GM23338 (cell line): ENCODE measurements around the gene FNDC8. TPM values are rescaled to one million over a fixed set of nuclear protein-coding genes. Genes with fewer than 3 reads are reported as not detected.

Experiments used
- ATAC-seq: fragments of 200-7000 bp; cut with Tn5 transposase; 3 replicates; pipeline ENCODE4 v1.9.1; 2020
- DNase-seq: peaks from one replicate; pipeline ENCODE4 v3.0.0-alpha.2; 2015; ENCODE audit warnings: low spot score
- H2AFZ ChIP-seq: fragments of 200-600 bp; sonication (generic); 2 replicates; pipeline ENCODE4 v1.8.0; 2016; ENCODE audit warnings: antibody characterized with exemption, mild to moderate bottlenecking, moderate library complexity
- H3F3A ChIP-seq: fragments of 200-600 bp; sonication (generic); replicated peaks from 2 replicates; pipeline ENCODE4 v1.8.0; 2017; ENCODE audit warnings: antibody characterized with exemption, mixed run types, low read depth
- H3K27ac ChIP-seq: fragments of 200-600 bp; sonication (generic); 2 replicates; pipeline ENCODE4 v1.6.1; 2016; ENCODE audit warnings: low read depth
- H3K27me3 ChIP-seq: fragments of 200-600 bp; sonication (generic); 2 replicates; pipeline ENCODE4 v1.8.0; 2016; ENCODE audit warnings: mild to moderate bottlenecking, mixed run types, moderate library complexity; ENCODE audit not compliant: insufficient read depth
- H3K36me3 ChIP-seq: fragments of 200-600 bp; sonication (generic); 2 replicates; pipeline ENCODE4 v1.8.0; 2016; ENCODE audit warnings: mild to moderate bottlenecking; ENCODE audit not compliant: insufficient read depth
- H3K4me1 ChIP-seq: fragments of 200-600 bp; sonication (generic); 2 replicates; pipeline ENCODE4 v1.8.0; 2016; ENCODE audit warnings: mild to moderate bottlenecking, moderate library complexity; ENCODE audit not compliant: insufficient read depth
- H3K4me2 ChIP-seq: fragments of 200-600 bp; sonication (generic); 2 replicates; pipeline ENCODE4 v1.7.1; 2017; ENCODE audit warnings: mixed run types
- H3K4me3 ChIP-seq: fragments of 200-600 bp; sonication (generic); 2 replicates; pipeline ENCODE4 v1.6.1; 2016; ENCODE audit warnings: mixed run types
- H3K79me2 ChIP-seq: fragments of 200-600 bp; sonication (generic); replicated peaks from 2 replicates; pipeline ENCODE4 v1.8.0; 2017; ENCODE audit warnings: mild to moderate bottlenecking; ENCODE audit not compliant: insufficient read depth
- H3K9me2 ChIP-seq: fragments of 200-600 bp; sonication (generic); 2 replicates; pipeline ENCODE4 v1.8.0; 2017; ENCODE audit not compliant: insufficient read depth
- H4K20me1 ChIP-seq: fragments of 200-600 bp; sonication (generic); replicated peaks from 2 replicates; pipeline ENCODE4 v1.8.0; 2017; ENCODE audit warnings: mild to moderate bottlenecking; ENCODE audit not compliant: insufficient read depth
- H3K27ac Mint-ChIP-seq: 2 replicates; pipeline ENCODE4 v1.8.0; 2020; ENCODE audit warnings: inconsistent platforms, mild to moderate bottlenecking, moderate library complexity, mixed read lengths
- H3K27me3 Mint-ChIP-seq: 3 replicates; pipeline ENCODE4 v1.8.0; 2022; ENCODE audit warnings: low read depth, mild to moderate bottlenecking, moderate library complexity, mixed read lengths, inconsistent platforms; ENCODE audit not compliant: insufficient read depth, poor library complexity
- H3K36me3 Mint-ChIP-seq: 3 replicates; pipeline ENCODE4 v1.8.0; 2021; ENCODE audit warnings: low read depth, mild to moderate bottlenecking, inconsistent platforms, moderate library complexity, mixed read lengths
- H3K4me1 Mint-ChIP-seq: 3 replicates; pipeline ENCODE4 v1.8.0; 2020; ENCODE audit warnings: mild to moderate bottlenecking, inconsistent platforms, mixed read lengths
- H3K4me3 Mint-ChIP-seq: 3 replicates; pipeline ENCODE4 v1.8.0; 2021; ENCODE audit warnings: moderate library complexity, mild to moderate bottlenecking, inconsistent platforms, mixed read lengths
- H3K9me3 Mint-ChIP-seq: 3 replicates; pipeline ENCODE4 v1.8.0; 2020; ENCODE audit warnings: moderate library complexity, mild to moderate bottlenecking, inconsistent platforms, mixed read lengths
- CREB1 ChIP-seq: fragments of 250-450 bp; sonication (Bioruptor Pico); IDR thresholded peaks from 2 replicates; pipeline ENCODE4 v1.5.0; 2020; ENCODE audit warnings: low read depth, mild to moderate bottlenecking, moderate library complexity
- EZH2 ChIP-seq: fragments of 200-600 bp; sonication (generic); IDR thresholded peaks from one replicate; pipeline ENCODE4 v1.8.0; 2017; ENCODE audit warnings: antibody characterized with exemption, mild to moderate bottlenecking, low read depth; ENCODE audit not compliant: unreplicated experiment
- EZH2phosphoT487 ChIP-seq: fragments of 200-600 bp; sonication (generic); IDR thresholded peaks from one replicate; pipeline ENCODE4 v1.8.1; 2018; ENCODE audit warnings: antibody characterized with exemption; ENCODE audit not compliant: unreplicated experiment
- JUNB ChIP-seq: IDR thresholded peaks from one replicate; pipeline ENCODE4 v1.6.1; 2016; ENCODE audit warnings: antibody characterized with exemption; ENCODE audit not compliant: unreplicated experiment
- NANOG ChIP-seq: IDR thresholded peaks from 2 replicates; pipeline ENCODE4 v1.6.1; 2016; ENCODE audit warnings: antibody characterized with exemption, borderline replicate concordance
- POLR2AphosphoS5 ChIP-seq: IDR thresholded peaks from 2 replicates; pipeline ENCODE4 v1.6.1; 2016; ENCODE audit warnings: antibody characterized with exemption, low read depth
- REST ChIP-seq: IDR thresholded peaks from one replicate; pipeline ENCODE4 v1.6.1; 2018; ENCODE audit warnings: antibody characterized with exemption; ENCODE audit not compliant: unreplicated experiment
- STAT1 ChIP-seq: IDR thresholded peaks from one replicate; pipeline ENCODE4 v1.6.1; 2016; ENCODE audit warnings: antibody characterized with exemption; ENCODE audit not compliant: unreplicated experiment
- ZNF114 ChIP-seq: fragments of 250-450 bp; sonication (Bioruptor Pico); IDR thresholded peaks from 2 replicates; pipeline ENCODE4 v1.5.0; 2020; ENCODE audit warnings: mild to moderate bottlenecking, moderate library complexity
- ZNF331 ChIP-seq: fragments of 250-450 bp; sonication (Bioruptor Pico); IDR thresholded peaks from 2 replicates; pipeline ENCODE4 v1.5.0; 2020; ENCODE audit warnings: low read depth, mild to moderate bottlenecking, moderate library complexity
- polyA plus RNA-seq: library from polyadenylated mRNA; unstranded; fragments of >200 nt; fragmentation: Nextera tagmentation; extraction: Ambion mirVana; gene quantifications from 2 replicates; pipeline ENCODE4 v1.2.1, GENCODE V29; 2016
- total RNA-seq: library from RNA; depleted of rRNA; stranded (reverse); fragments of >200 nt; shearing (Covaris generic); gene quantifications from 2 replicates; pipeline ENCODE4 v1.2.3, GENCODE V29; 2014
- TF ChIP-seq, protein P1 (sequence below): IDR thresholded peaks from 2 replicates; pipeline ENCODE4 v1.6.1; 2016; ENCODE audit warnings: antibody characterized with exemption
- TF ChIP-seq, protein P2 (sequence below), 2 experiments: fragments of 200-600 bp in 1 of 2; sonication (generic) in 1 of 2; conservative IDR thresholded peaks; 2 replicates each; pipeline versions ENCODE4 v1.5.1 to v1.6.1; 2016 to 2017; ENCODE audit warnings: antibody characterized with exemption in 2 of 2, low read depth in 2 of 2, mild to moderate bottlenecking in 2 of 2, moderate library complexity in 1 of 2
- TF ChIP-seq, protein P3 (sequence below): fragments of 250-450 bp; sonication (Bioruptor Pico); IDR thresholded peaks from 2 replicates; pipeline ENCODE4 v1.5.0; 2020; ENCODE audit warnings: mild to moderate bottlenecking, moderate library complexity

The FNDC8 gene
- total and polyA plus RNA-seq, 2 experiments from 2014 or later = not detected

DNA sequence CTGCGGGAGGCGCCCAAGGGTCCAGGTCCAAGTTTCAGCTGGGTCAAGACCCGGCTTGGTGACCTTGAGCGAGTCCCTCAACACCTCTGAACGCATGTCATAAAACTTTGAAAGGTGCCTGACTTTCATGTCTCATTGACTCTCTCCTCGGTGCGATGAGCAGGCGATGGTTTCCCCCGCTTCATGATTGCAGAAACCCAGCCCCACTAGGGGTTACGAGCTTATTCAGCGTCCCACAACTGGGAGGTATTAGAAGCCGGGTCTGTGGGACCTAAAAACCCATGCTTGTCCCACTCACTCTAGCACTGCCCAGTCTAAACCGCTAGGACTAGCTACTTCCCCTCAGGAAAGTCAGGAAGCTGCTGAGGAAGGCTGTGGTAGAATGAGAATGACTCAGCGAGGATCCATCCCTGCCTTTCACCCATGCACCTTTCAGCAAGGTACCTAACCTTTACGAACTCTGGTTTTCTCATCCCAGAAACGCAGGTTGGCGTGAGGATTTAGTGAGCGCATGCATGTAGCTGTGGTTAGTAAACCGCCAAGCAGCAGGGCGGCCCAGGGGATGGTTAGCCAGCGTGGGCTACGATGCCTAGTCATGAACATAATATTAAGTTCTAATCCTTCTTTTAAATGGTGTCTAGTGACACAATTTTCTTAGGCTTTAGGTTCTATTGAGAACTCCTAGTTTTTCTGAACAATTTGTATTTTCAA lies 31.7 kb upstream of the FNDC8 start:
- no peaks in the 10 kb centered on the region; the same call in 2 of the 3 replicates for H3K9me3 Mint-ChIP-seq
- H3K4me2 ChIP-seq = peak overlapping the region; percentile 84
- peaks cover 10% of the 10 kb centered on the region for H3K27me3 Mint-ChIP-seq
- H3K4me1 Mint-ChIP-seq = peaks cover 44% of the 10 kb centered on the region
- DNase-seq (peak; percentile 72), ATAC-seq (peak; percentile 57)
- H3F3A ChIP-seq = peaks cover 10% of the 10 kb centered on the region; the same call in 1 of the 2 replicates
- peak overlapping the region; percentile 51 for H3K4me3 ChIP-seq
- H3K9me2 ChIP-seq = no peaks in the 10 kb centered on the region
- H3K79me2 ChIP-seq = peaks cover 6% of the 10 kb centered on the region
- H3K27me3 ChIP-seq = peaks cover 8% of the 10 kb centered on the region; the same call in 1 of the 2 replicates
- no peak for TF ChIP-seq STAT1
- no peak for TF ChIP-seq CREB1 (CRISPR knock-in tag)
- TF ChIP-seq, protein P1, sequence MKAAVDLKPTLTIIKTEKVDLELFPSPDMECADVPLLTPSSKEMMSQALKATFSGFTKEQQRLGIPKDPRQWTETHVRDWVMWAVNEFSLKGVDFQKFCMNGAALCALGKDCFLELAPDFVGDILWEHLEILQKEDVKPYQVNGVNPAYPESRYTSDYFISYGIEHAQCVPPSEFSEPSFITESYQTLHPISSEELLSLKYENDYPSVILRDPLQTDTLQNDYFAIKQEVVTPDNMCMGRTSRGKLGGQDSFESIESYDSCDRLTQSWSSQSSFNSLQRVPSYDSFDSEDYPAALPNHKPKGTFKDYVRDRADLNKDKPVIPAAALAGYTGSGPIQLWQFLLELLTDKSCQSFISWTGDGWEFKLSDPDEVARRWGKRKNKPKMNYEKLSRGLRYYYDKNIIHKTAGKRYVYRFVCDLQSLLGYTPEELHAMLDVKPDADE = no peak
- TF ChIP-seq ZNF114 (CRISPR knock-in tag) = no peak
- TF ChIP-seq, protein P2, sequence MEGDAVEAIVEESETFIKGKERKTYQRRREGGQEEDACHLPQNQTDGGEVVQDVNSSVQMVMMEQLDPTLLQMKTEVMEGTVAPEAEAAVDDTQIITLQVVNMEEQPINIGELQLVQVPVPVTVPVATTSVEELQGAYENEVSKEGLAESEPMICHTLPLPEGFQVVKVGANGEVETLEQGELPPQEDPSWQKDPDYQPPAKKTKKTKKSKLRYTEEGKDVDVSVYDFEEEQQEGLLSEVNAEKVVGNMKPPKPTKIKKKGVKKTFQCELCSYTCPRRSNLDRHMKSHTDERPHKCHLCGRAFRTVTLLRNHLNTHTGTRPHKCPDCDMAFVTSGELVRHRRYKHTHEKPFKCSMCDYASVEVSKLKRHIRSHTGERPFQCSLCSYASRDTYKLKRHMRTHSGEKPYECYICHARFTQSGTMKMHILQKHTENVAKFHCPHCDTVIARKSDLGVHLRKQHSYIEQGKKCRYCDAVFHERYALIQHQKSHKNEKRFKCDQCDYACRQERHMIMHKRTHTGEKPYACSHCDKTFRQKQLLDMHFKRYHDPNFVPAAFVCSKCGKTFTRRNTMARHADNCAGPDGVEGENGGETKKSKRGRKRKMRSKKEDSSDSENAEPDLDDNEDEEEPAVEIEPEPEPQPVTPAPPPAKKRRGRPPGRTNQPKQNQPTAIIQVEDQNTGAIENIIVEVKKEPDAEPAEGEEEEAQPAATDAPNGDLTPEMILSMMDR (conservative IDR thresholded peaks at IDR 0.05; ENCODE audit: low read depth in 2 of 2) = no peak; a peak in 1 of 4 replicates
- TF ChIP-seq JUNB = no peak
- TF ChIP-seq, protein P3, sequence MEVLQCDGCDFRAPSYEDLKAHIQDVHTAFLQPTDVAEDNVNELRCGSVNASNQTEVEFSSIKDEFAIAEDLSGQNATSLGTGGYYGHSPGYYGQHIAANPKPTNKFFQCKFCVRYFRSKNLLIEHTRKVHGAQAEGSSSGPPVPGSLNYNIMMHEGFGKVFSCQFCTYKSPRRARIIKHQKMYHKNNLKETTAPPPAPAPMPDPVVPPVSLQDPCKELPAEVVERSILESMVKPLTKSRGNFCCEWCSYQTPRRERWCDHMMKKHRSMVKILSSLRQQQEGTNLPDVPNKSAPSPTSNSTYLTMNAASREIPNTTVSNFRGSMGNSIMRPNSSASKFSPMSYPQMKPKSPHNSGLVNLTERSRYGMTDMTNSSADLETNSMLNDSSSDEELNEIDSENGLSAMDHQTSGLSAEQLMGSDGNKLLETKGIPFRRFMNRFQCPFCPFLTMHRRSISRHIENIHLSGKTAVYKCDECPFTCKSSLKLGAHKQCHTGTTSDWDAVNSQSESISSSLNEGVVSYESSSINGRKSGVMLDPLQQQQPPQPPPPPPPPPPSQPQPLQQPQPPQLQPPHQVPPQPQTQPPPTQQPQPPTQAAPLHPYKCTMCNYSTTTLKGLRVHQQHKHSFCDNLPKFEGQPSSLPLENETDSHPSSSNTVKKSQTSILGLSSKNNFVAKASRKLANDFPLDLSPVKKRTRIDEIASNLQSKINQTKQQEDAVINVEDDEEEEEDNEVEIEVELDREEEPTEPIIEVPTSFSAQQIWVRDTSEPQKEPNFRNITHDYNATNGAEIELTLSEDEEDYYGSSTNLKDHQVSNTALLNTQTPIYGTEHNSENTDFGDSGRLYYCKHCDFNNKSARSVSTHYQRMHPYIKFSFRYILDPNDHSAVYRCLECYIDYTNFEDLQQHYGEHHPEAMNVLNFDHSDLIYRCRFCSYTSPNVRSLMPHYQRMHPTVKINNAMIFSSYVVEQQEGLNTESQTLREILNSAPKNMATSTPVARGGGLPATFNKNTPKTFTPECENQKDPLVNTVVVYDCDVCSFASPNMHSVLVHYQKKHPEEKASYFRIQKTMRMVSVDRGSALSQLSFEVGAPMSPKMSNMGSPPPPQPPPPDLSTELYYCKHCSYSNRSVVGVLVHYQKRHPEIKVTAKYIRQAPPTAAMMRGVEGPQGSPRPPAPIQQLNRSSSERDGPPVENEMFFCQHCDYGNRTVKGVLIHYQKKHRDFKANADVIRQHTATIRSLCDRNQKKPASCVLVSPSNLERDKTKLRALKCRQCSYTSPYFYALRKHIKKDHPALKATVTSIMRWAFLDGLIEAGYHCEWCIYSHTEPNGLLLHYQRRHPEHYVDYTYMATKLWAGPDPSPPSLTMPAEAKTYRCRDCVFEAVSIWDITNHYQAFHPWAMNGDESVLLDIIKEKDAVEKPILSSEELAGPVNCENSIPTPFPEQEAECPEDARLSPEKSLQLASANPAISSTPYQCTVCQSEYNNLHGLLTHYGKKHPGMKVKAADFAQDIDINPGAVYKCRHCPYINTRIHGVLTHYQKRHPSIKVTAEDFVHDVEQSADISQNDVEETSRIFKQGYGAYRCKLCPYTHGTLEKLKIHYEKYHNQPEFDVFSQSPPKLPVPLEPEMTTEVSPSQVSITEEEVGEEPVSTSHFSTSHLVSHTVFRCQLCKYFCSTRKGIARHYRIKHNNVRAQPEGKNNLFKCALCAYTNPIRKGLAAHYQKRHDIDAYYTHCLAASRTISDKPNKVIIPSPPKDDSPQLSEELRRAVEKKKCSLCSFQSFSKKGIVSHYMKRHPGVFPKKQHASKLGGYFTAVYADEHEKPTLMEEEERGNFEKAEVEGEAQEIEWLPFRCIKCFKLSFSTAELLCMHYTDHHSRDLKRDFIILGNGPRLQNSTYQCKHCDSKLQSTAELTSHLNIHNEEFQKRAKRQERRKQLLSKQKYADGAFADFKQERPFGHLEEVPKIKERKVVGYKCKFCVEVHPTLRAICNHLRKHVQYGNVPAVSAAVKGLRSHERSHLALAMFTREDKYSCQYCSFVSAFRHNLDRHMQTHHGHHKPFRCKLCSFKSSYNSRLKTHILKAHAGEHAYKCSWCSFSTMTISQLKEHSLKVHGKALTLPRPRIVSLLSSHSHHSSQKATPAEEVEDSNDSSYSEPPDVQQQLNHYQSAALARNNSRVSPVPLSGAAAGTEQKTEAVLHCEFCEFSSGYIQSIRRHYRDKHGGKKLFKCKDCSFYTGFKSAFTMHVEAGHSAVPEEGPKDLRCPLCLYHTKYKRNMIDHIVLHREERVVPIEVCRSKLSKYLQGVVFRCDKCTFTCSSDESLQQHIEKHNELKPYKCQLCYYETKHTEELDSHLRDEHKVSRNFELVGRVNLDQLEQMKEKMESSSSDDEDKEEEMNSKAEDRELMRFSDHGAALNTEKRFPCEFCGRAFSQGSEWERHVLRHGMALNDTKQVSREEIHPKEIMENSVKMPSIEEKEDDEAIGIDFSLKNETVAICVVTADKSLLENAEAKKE (CRISPR knock-in tag) = no peak
- no peak for TF ChIP-seq EZH2phosphoT487
- TF ChIP-seq EZH2 = no peak
- TF ChIP-seq POLR2AphosphoS5 = no peak
- no peak for TF ChIP-seq NANOG
- TF ChIP-seq ZNF331 (CRISPR knock-in tag) = no peak
- no peak for TF ChIP-seq REST
- peaks cover 42% of the 10 kb centered on the region for H3K4me1 ChIP-seq
- H2AFZ ChIP-seq = peak overlapping the region; percentile 100
- H4K20me1 ChIP-seq = no peaks in the 10 kb centered on the region
- no peaks in the 10 kb centered on the region for H3K36me3 ChIP-seq
- peak overlapping the region; percentile 67 for H3K27ac ChIP-seq
- H3K27ac Mint-ChIP-seq = peak overlapping the region; percentile 77
- H3K4me3 Mint-ChIP-seq = peak overlapping the region; percentile 68
- no peaks in the 10 kb centered on the region; the same call in 2 of the 3 replicates for H3K36me3 Mint-ChIP-seq
